Osteoblast (primary cell): ENCODE data around the gene TPSG1. TPM values are rescaled to one million over a fixed set of nuclear protein-coding genes. Genes with fewer than 3 reads are reported as not detected.

Experiments
- DNase-seq: peaks from one replicate; pipeline ENCODE4 v3.0.0; 2011; ENCODE audit warnings: low spot score, mixed read lengths; ENCODE audit not compliant: insufficient read length; ENCODE audit errors: missing footprints
- H2AFZ ChIP-seq: 2 replicates; pipeline ENCODE4 v1.6.0; 2011; ENCODE audit warnings: mild to moderate bottlenecking, low read length
- H3K27ac ChIP-seq: 2 replicates; pipeline ENCODE4 v1.5.1; 2011; ENCODE audit warnings: mild to moderate bottlenecking, low read depth, low read length, moderate library complexity
- H3K27me3 ChIP-seq: 2 replicates; pipeline ENCODE4 v1.6.0; 2012; ENCODE audit warnings: mild to moderate bottlenecking, control low read depth, inconsistent platforms, low read length, moderate library complexity; ENCODE audit not compliant: insufficient read depth
- H3K36me3 ChIP-seq: 2 replicates; pipeline ENCODE4 v1.5.1; 2011; ENCODE audit warnings: mild to moderate bottlenecking, low read length, control low read depth, moderate library complexity; ENCODE audit not compliant: insufficient read depth
- H3K4me1 ChIP-seq: 2 replicates; pipeline ENCODE4 v1.5.1; 2011; ENCODE audit warnings: mild to moderate bottlenecking, low read length, control low read depth, moderate library complexity; ENCODE audit not compliant: insufficient read depth
- H3K4me2 ChIP-seq: 2 replicates; pipeline ENCODE4 v1.6.0; 2011; ENCODE audit warnings: mild to moderate bottlenecking, low read length; ENCODE audit not compliant: insufficient read depth
- H3K4me3 ChIP-seq: fragments of 200-600 bp; sonication (generic); 3 replicates; pipeline ENCODE4 v1.5.1; 2012; ENCODE audit warnings: mild to moderate bottlenecking, low read length, inconsistent platforms; ENCODE audit not compliant: insufficient read depth
- H3K79me2 ChIP-seq: 2 replicates; pipeline ENCODE4 v1.6.0; 2012; ENCODE audit warnings: mild to moderate bottlenecking, low read length, control low read depth, inconsistent platforms; ENCODE audit not compliant: insufficient read depth
- H3K9me3 ChIP-seq: 2 replicates; pipeline ENCODE4 v1.5.1; 2011; ENCODE audit warnings: low read depth, low read length, control low read depth
- H4K20me1 ChIP-seq: 2 replicates; pipeline ENCODE4 v1.6.0; 2012; ENCODE audit warnings: mild to moderate bottlenecking, low read length, control low read depth; ENCODE audit not compliant: insufficient read depth
- total RNA-seq: library from RNA; depleted of rRNA; stranded (reverse); fragments of >200 nt; gene quantifications from 2 replicates; pipeline ENCODE4 v1.2.3, GENCODE V29; 2012
- TF ChIP-seq, protein P1 (sequence below): IDR thresholded peaks from 2 replicates; pipeline ENCODE4 v1.5.1; 2011; ENCODE audit warnings: mild to moderate bottlenecking, low read depth, low read length, moderate library complexity; ENCODE audit errors: extremely low read depth

TPSG1 gene
- total RNA-seq, 1 donor: not detected

DNA sequence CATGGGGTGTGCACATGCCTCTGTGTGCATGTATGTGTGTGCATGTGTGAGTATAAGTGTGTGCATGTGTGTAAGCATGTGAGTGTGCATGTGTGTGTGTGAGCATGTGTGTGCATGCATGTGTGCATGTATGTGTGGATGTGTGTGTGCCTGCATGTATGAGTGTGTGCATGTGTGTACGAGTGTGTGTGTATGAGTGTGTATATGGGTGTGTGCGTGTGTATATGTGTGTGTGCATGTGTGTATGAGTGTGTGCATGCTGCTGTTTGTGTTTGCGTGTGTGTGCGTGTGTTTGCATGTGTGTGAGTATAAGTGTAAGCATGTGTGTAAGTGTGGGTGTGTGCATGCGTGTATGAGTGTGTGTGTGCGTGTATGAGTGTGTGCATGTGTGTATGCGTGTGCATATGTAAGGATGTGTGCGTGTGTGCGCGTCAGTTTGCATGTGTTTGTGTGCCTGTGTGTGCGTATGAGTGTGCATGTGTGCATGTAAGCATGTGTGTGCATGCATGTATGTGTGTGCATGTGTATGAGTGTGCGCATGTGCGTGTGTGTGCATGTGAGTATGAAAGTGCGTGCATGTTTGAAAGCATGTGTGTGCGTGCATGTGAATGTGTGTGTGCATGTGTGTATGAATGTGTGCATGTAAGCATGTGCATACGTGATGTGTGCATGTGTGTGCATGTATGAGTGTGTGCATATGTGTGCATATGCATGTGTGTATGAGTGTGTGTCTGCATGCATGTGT lies 39.4 kb upstream of the TPSG1 start:
- Histone ChIP-seq H4K20me1 (peaks cover 4% of the 10 kb centered on the region), H3K36me3 (no peaks in the 10 kb centered on the region), H2AFZ (no peak overlapping the region), H3K4me3 (no peak overlapping the region), H3K9me3 (no peaks in the 10 kb centered on the region), H3K27me3 (peaks cover 22% of the 10 kb centered on the region), H3K79me2 (no peaks in the 10 kb centered on the region), H3K4me1 (no peaks in the 10 kb centered on the region), H3K4me2 (no peak overlapping the region), H3K27ac (no peak overlapping the region)
- TF ChIP-seq, protein P1, sequence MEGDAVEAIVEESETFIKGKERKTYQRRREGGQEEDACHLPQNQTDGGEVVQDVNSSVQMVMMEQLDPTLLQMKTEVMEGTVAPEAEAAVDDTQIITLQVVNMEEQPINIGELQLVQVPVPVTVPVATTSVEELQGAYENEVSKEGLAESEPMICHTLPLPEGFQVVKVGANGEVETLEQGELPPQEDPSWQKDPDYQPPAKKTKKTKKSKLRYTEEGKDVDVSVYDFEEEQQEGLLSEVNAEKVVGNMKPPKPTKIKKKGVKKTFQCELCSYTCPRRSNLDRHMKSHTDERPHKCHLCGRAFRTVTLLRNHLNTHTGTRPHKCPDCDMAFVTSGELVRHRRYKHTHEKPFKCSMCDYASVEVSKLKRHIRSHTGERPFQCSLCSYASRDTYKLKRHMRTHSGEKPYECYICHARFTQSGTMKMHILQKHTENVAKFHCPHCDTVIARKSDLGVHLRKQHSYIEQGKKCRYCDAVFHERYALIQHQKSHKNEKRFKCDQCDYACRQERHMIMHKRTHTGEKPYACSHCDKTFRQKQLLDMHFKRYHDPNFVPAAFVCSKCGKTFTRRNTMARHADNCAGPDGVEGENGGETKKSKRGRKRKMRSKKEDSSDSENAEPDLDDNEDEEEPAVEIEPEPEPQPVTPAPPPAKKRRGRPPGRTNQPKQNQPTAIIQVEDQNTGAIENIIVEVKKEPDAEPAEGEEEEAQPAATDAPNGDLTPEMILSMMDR: no peak
- no peak for DNase-seq

DNA sequence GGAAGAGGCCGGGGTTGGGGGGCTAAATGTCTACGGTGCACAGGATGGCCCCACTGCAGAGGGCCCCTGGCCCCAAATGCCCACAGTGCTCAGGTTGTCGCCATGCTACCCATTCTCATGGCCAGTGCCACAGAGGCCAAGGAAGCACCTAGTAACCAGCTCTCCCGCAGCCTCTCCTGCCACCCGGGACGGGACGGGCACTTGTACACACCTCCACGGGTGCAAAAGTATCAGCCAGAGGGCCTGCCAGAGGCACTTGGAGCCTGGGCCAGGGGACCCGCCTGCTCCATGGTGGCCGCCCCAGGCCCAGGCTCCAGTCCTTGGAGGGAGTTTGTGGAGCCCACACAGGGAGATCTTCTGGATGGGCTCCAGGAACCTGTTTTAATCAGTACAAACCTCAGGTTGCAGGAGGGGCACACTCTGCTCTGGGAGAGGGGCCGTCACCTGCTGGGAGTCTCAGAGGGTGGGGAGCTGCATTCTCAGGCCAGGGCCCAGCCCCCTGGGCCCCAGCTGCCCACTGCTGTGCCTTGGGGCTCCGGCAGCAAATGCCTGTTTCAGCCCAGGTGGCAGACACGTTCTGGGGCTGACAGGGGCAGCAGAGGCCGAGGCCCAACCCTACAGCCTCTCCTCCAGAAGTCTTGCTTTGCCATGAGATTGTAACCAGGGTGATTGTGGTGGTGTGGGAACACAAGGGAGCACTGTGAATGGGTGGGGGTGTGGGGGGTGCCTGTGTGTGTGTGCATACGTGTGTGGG lies 38.7 kb upstream of the TPSG1 start:
- Histone ChIP-seq H3K4me1 (no peaks in the 10 kb centered on the region), H3K4me2 (no peak overlapping the region), H2AFZ (no peak overlapping the region), H3K36me3 (no peaks in the 10 kb centered on the region), H3K9me3 (no peaks in the 10 kb centered on the region), H3K27me3 (peaks cover 29% of the 10 kb centered on the region), H3K4me3 (no peak overlapping the region), H4K20me1 (peaks cover 4% of the 10 kb centered on the region), H3K79me2 (no peaks in the 10 kb centered on the region), H3K27ac (no peak overlapping the region)
- TF ChIP-seq, protein P1: no peak
- DNase-seq: no peak

DNA sequence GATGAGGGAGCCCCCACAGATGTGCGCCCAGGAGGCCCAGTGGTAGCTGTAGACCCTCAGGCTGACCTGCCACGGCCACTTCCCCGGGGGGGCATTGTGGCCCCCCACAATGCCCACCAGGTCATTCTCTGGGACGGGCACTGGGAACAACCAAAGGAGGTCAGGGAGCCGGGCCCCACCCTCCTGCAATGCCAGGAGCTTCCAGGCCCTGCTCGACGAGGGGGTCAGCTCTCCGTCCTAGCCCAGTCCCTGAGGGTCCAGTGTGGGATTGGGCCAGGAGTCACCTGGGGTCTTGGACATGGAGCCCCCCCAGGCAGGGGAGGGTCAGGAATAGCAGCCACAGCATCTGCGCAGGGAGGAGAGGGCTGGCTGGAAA lies 37.8 kb upstream of the TPSG1 start:
- no peaks in the 10 kb centered on the region for H3K4me1 ChIP-seq
- peaks cover 29% of the 10 kb centered on the region for H3K27me3 ChIP-seq
- H4K20me1 ChIP-seq: peaks cover 4% of the 10 kb centered on the region
- H3K79me2 ChIP-seq: no peaks in the 10 kb centered on the region
- TF ChIP-seq, protein P1: no peak
- DNase-seq: no peak
- no peak overlapping the region for H2AFZ ChIP-seq
- no peak overlapping the region for H3K27ac ChIP-seq
- no peak overlapping the region for H3K4me2 ChIP-seq
- H3K9me3 ChIP-seq: no peaks in the 10 kb centered on the region
- no peak overlapping the region for H3K4me3 ChIP-seq
- no peaks in the 10 kb centered on the region for H3K36me3 ChIP-seq

DNA sequence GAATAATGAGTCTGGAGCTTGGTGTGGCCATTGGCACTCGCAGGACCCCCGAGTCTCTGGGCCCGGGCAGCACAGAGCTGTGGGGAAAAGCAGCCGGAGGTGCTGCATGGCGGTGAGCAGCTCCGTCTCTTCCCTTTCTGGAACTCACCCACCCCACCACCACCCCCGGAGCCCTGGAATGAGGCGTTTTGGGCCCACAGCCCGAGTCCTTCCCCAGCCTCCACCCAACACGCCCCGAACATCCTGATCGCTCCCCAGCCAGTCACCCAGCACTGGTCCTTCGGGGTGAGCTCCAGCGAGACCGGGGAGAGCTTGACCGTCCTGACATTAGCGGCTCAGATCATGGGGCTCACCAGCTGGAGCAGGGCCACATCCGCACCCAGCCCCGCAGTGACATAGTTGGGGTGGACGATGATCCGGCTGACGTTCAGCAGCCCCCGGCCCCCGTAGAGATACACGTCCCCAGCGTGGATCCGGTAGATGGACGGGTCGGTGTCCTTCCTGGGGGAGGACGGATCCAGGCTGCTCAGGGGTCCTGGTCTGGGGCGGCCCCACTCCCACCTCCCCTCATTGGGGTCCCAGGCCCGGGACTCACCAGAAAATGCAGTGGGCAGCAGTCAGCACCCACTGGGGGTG lies 37.3 kb upstream of the TPSG1 start:
- no peak overlapping the region for H3K4me3 ChIP-seq
- H4K20me1 ChIP-seq: peaks cover 4% of the 10 kb centered on the region
- no peaks in the 10 kb centered on the region for H3K79me2 ChIP-seq
- TF ChIP-seq, protein P1: no peak
- no peaks in the 10 kb centered on the region for H3K9me3 ChIP-seq
- H3K27ac ChIP-seq: no peak overlapping the region
- no peak overlapping the region for H3K4me2 ChIP-seq
- DNase-seq: no peak
- no peaks in the 10 kb centered on the region for H3K4me1 ChIP-seq
- H3K36me3 ChIP-seq: no peaks in the 10 kb centered on the region
- H3K27me3 ChIP-seq: peaks cover 29% of the 10 kb centered on the region
- no peak overlapping the region for H2AFZ ChIP-seq
